HPDE6-E6E7 (cell line): ENCODE measurements around the gene AKAP12.
A peak's percentile ranks its signal among the peaks of the same experiment; 100 is the strongest.
"Not testable (repeated sequence)": the region's sequence is repeated elsewhere in the genome, so short reads cannot be mapped to it uniquely, and the experiment has no call there.

Source experiments
- DNase-seq: peaks from one replicate; pipeline ENCODE4 v3.0.0; 2011; ENCODE audit warnings: missing footprints; ENCODE audit errors: extremely low spot score

Gene AKAP12

GRCh38 chr6:151382631-151383030 is 142.9 kb downstream of the AKAP12 start:
- not testable (repeated sequence) for DNase-seq

- DNase-seq, result no peak
Observed at GRCh38 chr6:151384151-151384550, 144.4 kb downstream of the AKAP12 start.

GRCh38 chr6:151385177-151385576 is 145.4 kb downstream of the AKAP12 start:
- DNase-seq, result no peak

GRCh38 chr6:151387175-151387970 is 147.6 kb downstream of the AKAP12 start:
- DNase-seq, result no peak

- DNase-seq, result no peak
Observed at GRCh38 chr6:151388236-151388635, 148.5 kb downstream of the AKAP12 start.

- DNase-seq, result no peak
Observed at GRCh38 chr6:151388997-151389617, 149.3 kb downstream of the AKAP12 start.

- DNase-seq, result peak; percentile 58
Observed at GRCh38 chr6:151389618-151390275, 150.0 kb downstream of the AKAP12 start.

- peak; percentile 77 for DNase-seq
Observed at GRCh38 chr6:151390276-151390850, 150.6 kb downstream of the AKAP12 start.

GRCh38 chr6:151390851-151391470 is 151.2 kb downstream of the AKAP12 start:
- DNase-seq, result peak; percentile 20

- DNase-seq, result peak; percentile 32
Observed at GRCh38 chr6:151391471-151392413, 152.0 kb downstream of the AKAP12 start, which contains the start of gene ZBTB2. Gene ZBTB2 (minus strand): TSS chr6:151391559. CDS start chr6:151373637, 17,922 bp downstream.

- no peak for DNase-seq
Observed at GRCh38 chr6:151392427-151392826, 152.7 kb downstream of the AKAP12 start.

GRCh38 chr6:151393410-151393809 is 153.6 kb downstream of the AKAP12 start:
- no peak for DNase-seq

GRCh38 chr6:151399679-151400078 is 159.9 kb downstream of the AKAP12 start:
- DNase-seq, result peak; percentile 19

- DNase-seq, result no peak
Observed at GRCh38 chr6:151400473-151400872, 160.7 kb downstream of the AKAP12 start.

GRCh38 chr6:151402228-151402627 is 162.5 kb downstream of the AKAP12 start:
- DNase-seq, result no peak

- no peak for DNase-seq
Observed at GRCh38 chr6:151403919-151404308, 164.1 kb downstream of the AKAP12 start.
